Activated T-cell treated with anti-CD3 and anti-CD28 coated beads, Interleukin-2, amount 50 U/mL, for 1 hour (primary cell): ENCODE measurements around the gene SYT7.
A peak's percentile ranks its signal among the peaks of the same experiment; 100 is the strongest.
"Not testable (repeated sequence)": the region's sequence is repeated elsewhere in the genome, so short reads cannot be mapped to it uniquely, and the experiment has no call there.

ENCODE experiments used
- DNase-seq: peaks from one replicate; pipeline ENCODE4 v3.0.0-alpha.2; 2020

The SYT7 gene

DNA sequence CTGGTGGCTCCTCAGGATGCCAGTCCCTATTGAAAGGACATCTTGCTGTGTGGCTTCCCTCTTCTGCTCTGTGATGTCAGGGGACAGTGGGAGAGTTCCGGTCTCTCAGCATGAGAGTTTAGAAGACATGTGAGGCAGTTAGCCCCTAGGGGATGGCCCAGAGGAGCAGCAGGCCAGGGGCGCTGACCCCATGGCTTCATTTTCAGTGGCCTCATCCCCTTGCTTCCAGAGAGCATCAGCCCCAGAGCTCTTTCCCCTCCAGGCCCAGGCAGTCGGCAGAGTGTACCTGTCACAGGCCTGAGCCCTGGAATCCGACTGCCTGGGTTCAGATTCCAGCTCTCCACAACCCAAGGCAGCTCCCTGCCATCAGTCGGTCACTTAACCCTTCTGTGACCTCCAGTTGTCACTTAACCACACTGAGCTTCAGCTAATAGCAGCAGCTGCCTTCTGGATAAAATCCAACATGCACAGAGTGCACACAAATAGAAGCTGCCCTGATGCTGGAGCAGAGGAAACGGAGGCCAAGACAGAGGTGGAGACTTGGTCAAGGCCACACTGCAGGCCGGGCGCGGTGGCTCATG is 86.4 kb downstream of the SYT7 start:
- no peak for DNase-seq

DNA sequence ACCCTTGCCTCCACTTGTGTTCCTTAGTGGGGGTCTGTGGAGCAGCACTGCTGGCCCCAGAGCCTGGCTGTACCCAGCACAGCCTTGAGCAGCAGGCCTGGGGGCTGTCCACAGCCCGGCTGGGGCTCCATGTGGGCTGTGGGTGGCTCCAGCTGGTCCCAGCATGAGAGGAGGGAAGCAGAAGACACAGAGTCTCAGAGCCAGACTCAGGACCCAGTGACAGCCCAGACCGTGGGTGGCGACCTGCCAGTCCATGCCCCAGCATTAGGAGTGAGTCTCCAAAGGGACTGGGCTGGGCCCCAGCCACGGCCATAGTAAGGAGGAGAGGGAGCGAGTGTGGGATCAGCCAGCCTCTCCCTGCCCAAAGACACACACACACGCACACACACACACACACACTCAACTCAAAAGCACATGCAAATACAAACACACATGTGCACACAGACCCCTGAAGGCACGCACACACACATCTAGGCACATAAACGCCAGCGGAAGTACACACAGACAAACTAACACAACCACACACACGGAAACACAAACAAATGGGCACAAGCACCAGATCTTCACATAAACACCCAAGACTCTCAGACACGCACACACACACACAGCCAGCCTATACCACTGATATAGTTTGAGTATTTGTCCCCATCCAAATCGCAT is 89.0 kb downstream of the SYT7 start:
- DNase-seq, result no peak

DNA sequence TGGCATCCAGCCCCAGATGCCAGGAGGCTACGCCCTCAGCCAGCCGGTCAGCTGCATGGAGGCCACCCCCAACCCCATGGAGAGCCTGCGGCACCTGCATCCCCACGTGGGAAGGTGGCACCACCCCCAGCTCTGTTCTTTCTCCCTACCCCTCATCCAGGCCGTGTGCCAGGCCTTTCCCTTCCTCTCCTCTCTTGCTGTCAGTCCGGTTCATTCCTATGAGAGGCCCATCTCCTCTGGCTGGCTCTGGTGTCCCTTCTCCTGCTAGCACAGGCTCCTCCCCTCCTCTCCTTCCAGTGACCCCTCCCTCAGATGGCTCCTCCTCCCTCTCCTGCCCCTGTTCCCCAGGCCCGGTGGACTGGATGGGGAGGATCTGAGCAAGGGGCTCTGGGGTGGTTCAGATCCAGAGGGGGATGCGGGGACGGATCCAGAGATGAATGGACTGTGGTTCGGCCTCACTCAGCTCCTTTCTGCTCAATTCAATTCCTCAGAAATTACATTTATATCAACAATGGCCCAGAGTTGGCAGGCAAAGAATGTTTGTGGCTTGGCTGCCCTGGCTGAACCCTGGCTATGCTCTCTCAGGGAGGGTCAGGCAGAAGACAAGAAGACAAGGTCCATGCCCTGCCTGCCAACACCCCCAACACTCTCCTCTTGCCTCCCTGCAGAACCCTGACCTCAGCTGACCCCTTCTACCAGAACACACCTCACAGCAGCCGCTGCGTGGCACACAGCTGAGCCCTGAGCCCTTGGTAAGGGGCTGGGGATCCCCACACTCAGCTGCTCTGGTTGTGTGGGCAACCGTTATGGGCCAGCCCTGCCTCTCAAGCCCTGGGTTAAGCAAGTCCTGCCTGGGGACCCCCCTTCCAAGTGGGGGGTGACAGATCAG is 90.8 kb downstream of the SYT7 start:
- no peak for DNase-seq

GRCh38 chr11:61488651-61489291 is 92.1 kb downstream of the SYT7 start:
- DNase-seq, result no peak

GRCh38 chr11:61487342-61488025 is 93.4 kb downstream of the SYT7 start:
- DNase-seq, result no peak

GRCh38 chr11:61486779-61487178 is 94.1 kb downstream of the SYT7 start:
- no peak for DNase-seq

- DNase-seq, result no peak
These were observed 94.8 kb downstream of the SYT7 start for GRCh38 chr11:61486011-61486620.

DNA sequence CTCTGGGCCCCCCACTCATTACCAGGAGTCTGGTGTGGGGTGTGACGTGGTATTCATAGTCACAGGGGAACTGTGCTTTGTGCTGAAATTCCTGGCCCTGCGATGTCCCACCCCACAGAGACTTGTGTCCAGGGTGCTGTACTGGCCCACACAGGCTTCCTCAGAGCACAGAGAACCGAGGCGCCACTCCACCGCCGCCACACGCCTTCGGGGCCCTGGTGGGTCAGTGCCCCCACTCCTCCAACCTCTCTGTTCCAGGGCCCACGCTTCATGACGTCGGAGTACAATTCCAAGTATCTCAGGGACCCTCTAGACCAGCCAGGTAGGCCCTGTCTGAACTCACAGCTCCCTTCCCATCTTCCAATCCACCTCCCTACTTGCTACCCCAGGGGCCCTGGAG is 95.8 kb downstream of the SYT7 start:
- DNase-seq, result no peak

GRCh38 chr11:61484541-61484940 is 96.3 kb downstream of the SYT7 start:
- no peak for DNase-seq

- peak; percentile 25 for DNase-seq
These were observed 98.4 kb downstream of the SYT7 start for GRCh38 chr11:61482513-61482912.

- DNase-seq, result no peak
These were observed 99.1 kb downstream of the SYT7 start for GRCh38 chr11:61481806-61482205.

- no peak for DNase-seq
These were observed 99.9 kb downstream of the SYT7 start for GRCh38 chr11:61480994-61481335.

DNA sequence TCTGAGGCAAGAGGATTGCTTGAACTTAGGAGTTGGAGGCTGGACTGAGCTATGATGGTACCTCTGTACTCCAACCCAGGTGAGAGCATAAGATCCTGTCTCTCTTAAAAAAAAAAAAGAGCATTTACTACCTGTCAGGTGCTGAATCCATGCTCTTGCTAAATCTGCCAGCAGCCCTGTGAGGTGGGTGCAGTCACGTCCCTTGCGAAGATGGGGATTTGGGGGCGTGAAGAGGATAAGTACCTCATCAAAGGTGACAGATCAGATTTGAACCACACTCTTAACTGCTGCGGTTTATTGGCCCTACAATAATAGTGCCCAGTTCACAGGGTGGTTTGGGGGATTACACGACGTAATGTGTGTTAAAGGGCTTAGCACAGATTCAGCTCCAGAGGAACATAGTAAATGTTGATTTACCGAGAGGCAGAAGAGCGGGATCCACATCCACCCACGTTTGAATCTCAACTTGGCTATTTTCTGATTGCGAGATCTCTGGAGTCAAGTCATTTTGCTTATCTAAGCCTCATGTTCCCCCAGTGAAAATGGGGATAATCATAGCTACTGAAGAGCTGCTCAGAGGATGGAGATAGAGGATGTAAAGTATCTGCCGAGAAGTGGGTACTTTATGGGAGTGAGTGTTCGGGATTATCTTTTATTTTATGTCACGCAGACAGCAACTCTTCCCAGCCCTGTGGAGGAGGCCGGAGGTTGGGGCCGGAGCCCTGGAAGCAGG is 100.4 kb downstream of the SYT7 start:
- no peak for DNase-seq

DNA sequence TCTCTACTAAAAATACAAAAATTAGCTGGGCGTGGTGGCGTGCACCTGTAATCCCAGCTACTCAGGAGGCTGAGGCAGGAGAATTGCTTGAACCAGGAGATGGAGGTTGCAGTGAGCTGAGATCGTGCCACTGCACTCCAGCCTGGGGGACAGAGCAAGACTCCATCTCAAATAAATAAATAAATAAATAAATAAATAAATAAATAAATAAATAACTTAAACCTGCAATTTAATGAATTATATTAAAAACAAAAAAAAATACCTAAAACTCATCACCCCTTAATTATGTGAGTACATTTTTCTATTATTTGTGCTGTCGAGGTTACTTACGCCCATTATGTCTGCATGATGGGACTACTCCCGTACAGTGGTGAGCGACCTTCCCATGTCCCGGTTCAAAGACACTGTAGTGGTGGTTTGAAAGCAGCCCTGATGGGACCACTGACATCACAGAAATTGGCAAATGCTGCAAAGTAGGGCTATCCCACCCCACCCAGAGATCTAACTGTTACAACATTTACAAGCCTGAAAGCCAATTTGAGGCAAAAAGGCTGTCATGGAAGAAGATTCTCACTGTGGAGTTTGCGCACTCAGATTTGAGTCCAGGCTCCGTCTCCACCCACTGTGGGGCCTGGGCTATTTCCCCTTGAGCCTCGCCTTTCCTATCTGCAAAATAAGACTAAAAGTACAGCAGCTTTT is 101.4 kb downstream of the SYT7 start:
- DNase-seq, result not testable (repeated sequence)

DNA sequence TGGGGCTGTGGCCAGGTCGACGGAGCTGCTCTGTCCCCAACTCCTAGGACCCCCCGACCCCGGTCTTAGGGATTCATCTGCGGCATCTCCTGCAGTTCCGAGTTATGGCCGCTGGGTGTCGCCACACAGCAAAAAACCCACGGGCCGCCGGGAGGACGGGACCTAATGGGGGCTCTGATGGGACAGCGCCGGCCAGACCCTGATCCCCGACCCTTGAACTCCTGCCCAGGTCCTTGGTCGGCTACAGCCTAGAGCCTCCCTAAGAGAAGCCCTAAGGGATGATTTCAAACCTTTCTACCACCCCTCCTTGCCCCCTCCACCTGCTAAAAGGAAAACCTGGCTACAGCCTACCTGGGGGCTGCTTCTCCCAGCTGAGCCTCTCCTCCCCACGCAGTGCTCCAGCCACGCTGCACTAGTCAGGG is 103.1 kb downstream of the SYT7 start:
- peak; percentile 71 for DNase-seq

- no peak for DNase-seq
These were observed 103.8 kb downstream of the SYT7 start for GRCh38 chr11:61477126-61477525.

DNA sequence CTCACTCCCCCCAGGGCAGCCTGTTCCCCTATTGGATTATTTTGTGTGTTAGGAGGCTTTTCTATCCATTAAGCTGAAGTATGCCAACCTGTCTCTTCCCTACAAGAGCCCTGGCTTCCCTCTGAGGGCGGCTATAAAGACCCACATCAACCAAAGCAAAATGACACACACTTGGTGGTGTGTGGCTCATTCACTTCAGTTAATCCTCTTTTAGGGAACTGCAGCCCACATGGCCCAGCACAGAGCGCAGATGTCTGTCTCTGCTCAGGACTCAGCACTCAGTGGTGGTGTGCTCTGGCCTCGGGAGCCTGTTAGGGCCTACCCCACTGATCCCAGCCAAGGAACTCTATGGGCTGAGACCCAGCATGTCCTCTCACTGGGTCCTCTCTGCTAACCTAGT is 104.5 kb downstream of the SYT7 start:
- no peak for DNase-seq

- DNase-seq, result no peak
These were observed 105.4 kb downstream of the SYT7 start for GRCh38 chr11:61475433-61475832.

- DNase-seq, result no peak
These were observed 106.7 kb downstream of the SYT7 start for GRCh38 chr11:61474013-61474643.

DNA sequence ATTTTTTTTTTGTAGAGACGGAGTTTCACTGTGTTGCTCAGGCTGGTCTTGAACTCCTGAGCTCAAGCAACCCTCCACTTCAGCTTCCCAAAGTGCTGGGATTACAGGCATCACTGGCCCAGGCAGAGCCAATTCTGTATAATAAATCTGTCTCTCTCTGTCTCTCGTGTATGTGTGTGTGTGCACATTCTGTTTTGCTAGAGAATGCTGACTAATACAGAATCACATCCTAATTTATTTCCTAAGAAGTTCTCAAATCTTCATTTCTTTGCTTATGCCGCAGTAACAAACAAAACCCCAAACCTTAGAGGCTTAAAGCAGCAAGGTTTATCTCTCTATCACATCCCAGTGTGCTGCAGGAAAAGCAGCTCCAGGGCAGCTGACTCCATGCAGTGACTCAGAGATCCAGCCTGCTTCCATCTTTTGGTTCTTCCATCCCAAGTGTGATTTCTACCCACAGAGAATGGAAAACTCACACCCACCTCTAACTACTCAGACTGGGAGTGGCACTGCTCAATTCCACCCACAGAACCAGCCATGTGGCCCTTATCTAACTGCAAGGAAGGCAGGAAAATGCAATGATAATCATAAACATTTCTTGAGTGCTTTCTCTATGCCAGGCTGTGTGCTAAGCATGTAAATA is 107.4 kb downstream of the SYT7 start:
- DNase-seq, result no peak
